ENCODE data around the gene HPS6. TPM values are rescaled to one million over a fixed set of nuclear protein-coding genes. Genes with fewer than 3 reads are reported as not detected.
A peak's percentile ranks its signal among the peaks of the same experiment; 100 is the strongest.

The HPS6 gene
- total RNA-seq, 1 experiment from 2014 or later, result 56.7 TPM

GRCh38 chr10:102068216-102068615, 3.1 kb downstream of the HPS6 start:
- no peak for DNase-seq (ENCODE audit: low read depth)

GRCh38 chr10:102069071-102069470, 3.9 kb downstream of the HPS6 start:
- no peak for DNase-seq (ENCODE audit: low read depth)

GRCh38 chr10:102072673-102073527, 7.8 kb downstream of the HPS6 start:
- peak; percentile 67 for DNase-seq (ENCODE audit: low read depth)

GRCh38 chr10:102083541-102083940, 18.4 kb downstream of the HPS6 start:
- DNase-seq (ENCODE audit: low read depth), result no peak

GRCh38 chr10:102085336-102085735, 20.2 kb downstream of the HPS6 start:
- no peak for DNase-seq (ENCODE audit: low read depth)

GRCh38 chr10:102086196-102086595, 21.0 kb downstream of the HPS6 start:
- DNase-seq (ENCODE audit: low read depth), result no peak

- DNase-seq (ENCODE audit: low read depth), result peak; percentile 77
Observed at GRCh38 chr10:102090772-102091171, 25.6 kb downstream of the HPS6 start.

GRCh38 chr10:102096449-102096848, 31.3 kb downstream of the HPS6 start:
- DNase-seq (ENCODE audit: low read depth), result no peak

GRCh38 chr10:102101152-102101551, 36.0 kb downstream of the HPS6 start:
- no peak for DNase-seq (ENCODE audit: low read depth)

GRCh38 chr10:102102421-102102820, 37.3 kb downstream of the HPS6 start:
- no peak for DNase-seq (ENCODE audit: low read depth)

- DNase-seq (ENCODE audit: low read depth), result peak; percentile 36
Observed at GRCh38 chr10:102106998-102107397, 41.8 kb downstream of the HPS6 start.

- no peak for DNase-seq (ENCODE audit: low read depth)
Observed at GRCh38 chr10:102109166-102110116, 44.3 kb downstream of the HPS6 start.

GRCh38 chr10:102111276-102111675, 46.1 kb downstream of the HPS6 start:
- no peak for DNase-seq (ENCODE audit: low read depth)

- peak; percentile 31 for DNase-seq (ENCODE audit: low read depth)
Observed at GRCh38 chr10:102112210-102112817, 47.2 kb downstream of the HPS6 start.

- DNase-seq (ENCODE audit: low read depth), result no peak
Observed at GRCh38 chr10:102113261-102113955, 48.3 kb downstream of the HPS6 start.

GRCh38 chr10:102113956-102114857, 49.1 kb downstream of the HPS6 start:
- peak; percentile 49 for DNase-seq (ENCODE audit: low read depth)

- DNase-seq (ENCODE audit: low read depth), result peak; percentile 83
Observed at GRCh38 chr10:102114861-102115618, 49.9 kb downstream of the HPS6 start.

GRCh38 chr10:102115775-102116174, 50.6 kb downstream of the HPS6 start:
- DNase-seq (ENCODE audit: low read depth), result no peak

- DNase-seq (ENCODE audit: low read depth), result no peak
Observed at GRCh38 chr10:102116656-102117055, 51.5 kb downstream of the HPS6 start.
